ENCODE results near the gene PACSIN2. TPM values are rescaled to one million over a fixed set of nuclear protein-coding genes. Genes with fewer than 3 reads are reported as not detected.

Gene PACSIN2
- total and polyA plus RNA-seq, 2 experiments from 2014 or later: 23.5 to 57.3 TPM

- TF ChIP-seq CTCF (conservative IDR thresholded peaks at IDR 0.05; ENCODE audit: low read depth in 2 of 2) (no peak), ZNF462 (CRISPR knock-in tag; IDR thresholded peaks at IDR 0.05) (no peak), NANOG (IDR thresholded peaks at IDR 0.05; ENCODE audit: borderline replicate concordance) (no peak)
Observed at GRCh38 chr22:42869888-42870480, 145.0 kb downstream of the PACSIN2 start (continued).

- Mint-ChIP-seq H3K4me1 (peaks cover 3% of the 10 kb centered on the region; the same call in 1 of the 3 replicates), H3K4me3 (no peak overlapping the region), H3K27me3 (ENCODE audit: insufficient read depth, low read depth, poor library complexity) (peaks cover 18% of the 10 kb centered on the region), H3K9me3 (no peaks in the 10 kb centered on the region; the same call in 2 of the 3 replicates), H3K36me3 (ENCODE audit: low read depth) (peaks cover 4% of the 10 kb centered on the region; the same call in 1 of the 3 replicates), H3K27ac (no peak overlapping the region)
- Histone ChIP-seq H3K27me3 (ENCODE audit: insufficient read depth) (no peaks in the 10 kb centered on the region), H3K79me2 (replicated peaks; ENCODE audit: insufficient read depth) (no peaks in the 10 kb centered on the region), H3K4me1 (ENCODE audit: insufficient read depth) (no peaks in the 10 kb centered on the region), H3K36me3 (ENCODE audit: insufficient read depth) (peaks cover 8% of the 10 kb centered on the region; the same call in 1 of the 2 replicates), H3K9me2 (ENCODE audit: insufficient read depth) (no peaks in the 10 kb centered on the region), H3K4me2 (no peak overlapping the region), H2AFZ (no peak overlapping the region), H4K20me1 (replicated peaks; ENCODE audit: insufficient read depth) (no peaks in the 10 kb centered on the region), H3K4me3 (no peak overlapping the region), H3K27ac (ENCODE audit: low read depth) (no peak overlapping the region), H3F3A (replicated peaks; ENCODE audit: low read depth) (no peaks in the 10 kb centered on the region)
- TF ChIP-seq STAT1 (IDR thresholded peaks at IDR 0.05; ENCODE audit: unreplicated experiment): no peak
- no peak for TF ChIP-seq EZH2phosphoT487 (IDR thresholded peaks at IDR 0.05; ENCODE audit: unreplicated experiment)
- no peak for TF ChIP-seq JUNB (IDR thresholded peaks at IDR 0.05; ENCODE audit: unreplicated experiment)
- TF ChIP-seq CREB1 (CRISPR knock-in tag; IDR thresholded peaks at IDR 0.05; ENCODE audit: low read depth): no peak
- TF ChIP-seq ZNF114 (CRISPR knock-in tag; IDR thresholded peaks at IDR 0.05): no peak
- DNase-seq (ENCODE audit: low spot score) (no peak), ATAC-seq (no peak)
Observed at GRCh38 chr22:42869463-42869862, 145.5 kb downstream of the PACSIN2 start.

Measured in GM23338 (cell line).